GM10266 (cell line): ENCODE data around the gene SDK2.

ENCODE experiments used
- DNase-seq: peaks from one replicate; pipeline ENCODE4 v3.0.0; 2012; ENCODE audit errors: extremely low spot score
- TF ChIP-seq, protein P1 (sequence below): IDR thresholded peaks from 2 replicates; pipeline ENCODE4 v1.5.1; 2012; ENCODE audit warnings: mild to moderate bottlenecking, low read depth; ENCODE audit not compliant: control insufficient read depth, insufficient read depth; ENCODE audit errors: missing control alignments

SDK2 gene

GRCh38 chr17:73304971-73305812 is 339.1 kb downstream of the SDK2 start:
- TF ChIP-seq, protein P1, sequence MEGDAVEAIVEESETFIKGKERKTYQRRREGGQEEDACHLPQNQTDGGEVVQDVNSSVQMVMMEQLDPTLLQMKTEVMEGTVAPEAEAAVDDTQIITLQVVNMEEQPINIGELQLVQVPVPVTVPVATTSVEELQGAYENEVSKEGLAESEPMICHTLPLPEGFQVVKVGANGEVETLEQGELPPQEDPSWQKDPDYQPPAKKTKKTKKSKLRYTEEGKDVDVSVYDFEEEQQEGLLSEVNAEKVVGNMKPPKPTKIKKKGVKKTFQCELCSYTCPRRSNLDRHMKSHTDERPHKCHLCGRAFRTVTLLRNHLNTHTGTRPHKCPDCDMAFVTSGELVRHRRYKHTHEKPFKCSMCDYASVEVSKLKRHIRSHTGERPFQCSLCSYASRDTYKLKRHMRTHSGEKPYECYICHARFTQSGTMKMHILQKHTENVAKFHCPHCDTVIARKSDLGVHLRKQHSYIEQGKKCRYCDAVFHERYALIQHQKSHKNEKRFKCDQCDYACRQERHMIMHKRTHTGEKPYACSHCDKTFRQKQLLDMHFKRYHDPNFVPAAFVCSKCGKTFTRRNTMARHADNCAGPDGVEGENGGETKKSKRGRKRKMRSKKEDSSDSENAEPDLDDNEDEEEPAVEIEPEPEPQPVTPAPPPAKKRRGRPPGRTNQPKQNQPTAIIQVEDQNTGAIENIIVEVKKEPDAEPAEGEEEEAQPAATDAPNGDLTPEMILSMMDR: no peak
- DNase-seq: no peak

DNA sequence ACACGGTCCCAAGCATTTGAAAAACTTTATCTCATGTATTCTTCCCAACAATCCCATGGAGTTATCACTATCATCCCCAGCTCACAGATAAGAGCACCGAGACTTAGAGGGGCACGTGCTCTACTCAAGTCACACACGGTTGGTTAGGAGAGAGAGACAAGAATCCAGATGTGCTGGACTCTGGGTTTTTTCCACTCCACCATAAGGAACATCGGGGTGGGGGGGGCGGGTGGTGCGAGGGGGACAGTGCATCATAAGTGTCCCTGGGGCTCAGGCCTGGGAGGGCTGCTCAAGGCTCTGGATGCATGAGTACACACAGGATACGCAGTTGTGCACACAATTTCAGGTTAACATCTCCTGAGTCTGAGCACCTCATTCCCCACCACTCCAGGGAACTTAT is 339.8 kb downstream of the SDK2 start:
- TF ChIP-seq, protein P1: no peak
- no peak for DNase-seq

DNA sequence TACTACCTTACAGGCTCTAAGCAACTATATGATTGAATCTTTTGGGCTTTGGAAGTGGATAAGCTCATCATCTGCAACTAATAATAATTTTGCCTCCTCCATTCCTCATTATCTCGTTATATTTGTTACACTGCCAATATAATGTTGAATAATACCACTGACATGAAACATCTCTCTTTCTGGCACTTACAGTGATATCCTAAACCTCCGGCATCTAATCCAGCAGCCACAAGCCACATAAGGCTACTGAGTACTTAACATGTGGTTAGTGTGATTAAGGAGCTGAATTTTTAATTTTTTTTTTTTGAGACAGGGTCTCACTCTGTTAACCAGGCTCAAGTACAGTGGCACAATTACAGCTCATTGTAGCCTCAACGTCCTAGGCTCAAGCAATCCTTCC is 342.1 kb downstream of the SDK2 start:
- no peak for DNase-seq
- TF ChIP-seq, protein P1: no peak

- TF ChIP-seq, protein P1: no peak
- DNase-seq: no peak
These were observed 342.9 kb downstream of the SDK2 start for GRCh38 chr17:73301369-73301768.

DNA sequence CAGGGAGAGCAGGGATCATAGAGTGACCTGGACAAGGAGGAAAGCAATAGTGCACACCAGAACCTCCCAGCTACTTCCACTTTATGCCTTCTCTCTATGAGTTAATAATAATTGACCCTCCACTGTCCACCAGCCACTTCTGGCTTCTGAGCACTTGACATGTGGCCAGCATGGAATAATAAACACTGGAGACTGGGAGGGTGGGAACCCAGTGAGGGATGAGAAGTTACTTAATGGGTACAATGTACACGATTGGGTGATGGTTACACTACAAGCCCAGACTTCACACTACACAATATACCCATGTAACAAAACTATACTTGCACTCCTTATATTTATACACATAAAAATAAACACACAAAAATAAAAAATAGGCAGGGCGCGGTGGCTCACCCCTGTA is 343.9 kb downstream of the SDK2 start:
- no peak for DNase-seq
- TF ChIP-seq, protein P1: no peak

DNA sequence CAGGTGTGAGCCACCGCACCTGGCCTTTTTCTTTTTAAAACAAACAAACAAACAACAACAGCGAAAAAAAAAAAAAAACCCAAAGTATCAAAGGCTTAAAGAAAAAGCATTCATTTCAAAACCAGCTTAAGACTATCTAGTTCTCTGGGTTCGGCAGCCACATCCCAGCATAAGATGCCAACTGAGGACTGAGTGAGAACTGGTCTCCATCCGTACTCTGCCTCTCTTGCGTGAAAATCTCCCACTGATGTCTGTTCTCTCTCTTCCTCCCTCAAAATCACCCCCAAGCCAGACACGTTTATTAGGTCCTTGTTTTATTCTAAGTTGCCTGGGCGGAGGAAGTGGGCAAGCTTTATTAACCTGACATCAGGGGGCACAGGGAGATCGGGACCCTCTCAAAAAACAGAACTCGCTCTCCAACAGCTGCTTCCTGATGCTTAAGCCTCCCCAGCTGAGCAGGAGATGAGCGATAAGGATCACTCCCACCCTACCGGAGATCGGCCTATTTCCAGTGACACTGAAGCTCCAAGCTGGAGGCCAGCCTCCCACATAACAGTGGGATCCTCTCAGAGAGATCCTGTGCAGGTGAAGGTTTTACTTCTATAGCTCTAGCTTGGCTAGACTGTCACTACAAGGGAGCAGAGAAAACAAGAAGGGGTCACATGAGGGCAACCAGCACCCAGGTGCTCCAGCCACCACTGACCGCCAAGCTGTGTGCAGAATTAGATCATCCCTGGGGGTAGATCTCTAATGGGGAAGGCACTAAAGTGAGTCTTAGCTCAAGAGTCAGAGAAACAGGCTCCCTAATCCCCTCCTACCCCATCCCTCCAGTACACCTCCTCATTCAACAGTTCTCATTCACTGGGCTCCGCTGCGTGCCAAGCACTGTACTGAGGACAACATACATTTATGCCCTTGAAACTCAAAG is 346.0 kb downstream of the SDK2 start:
- DNase-seq: no peak
- TF ChIP-seq, protein P1: no peak
